GM12875 (cell line): ENCODE data around the gene SIK3.

Source experiments
- H3K4me3 ChIP-seq: one replicate; pipeline ENCODE4 v1.5.1; 2011; ENCODE audit warnings: low read depth, low read length, control low read depth
- TF ChIP-seq, protein P1 (sequence below): IDR thresholded peaks from 2 replicates; pipeline ENCODE4 v1.5.1; 2011; ENCODE audit warnings: low read depth, mild to moderate bottlenecking, control low read depth, inconsistent platforms, low read length, moderate library complexity, borderline replicate concordance; ENCODE audit not compliant: insufficient read depth

The SIK3 gene

DNA sequence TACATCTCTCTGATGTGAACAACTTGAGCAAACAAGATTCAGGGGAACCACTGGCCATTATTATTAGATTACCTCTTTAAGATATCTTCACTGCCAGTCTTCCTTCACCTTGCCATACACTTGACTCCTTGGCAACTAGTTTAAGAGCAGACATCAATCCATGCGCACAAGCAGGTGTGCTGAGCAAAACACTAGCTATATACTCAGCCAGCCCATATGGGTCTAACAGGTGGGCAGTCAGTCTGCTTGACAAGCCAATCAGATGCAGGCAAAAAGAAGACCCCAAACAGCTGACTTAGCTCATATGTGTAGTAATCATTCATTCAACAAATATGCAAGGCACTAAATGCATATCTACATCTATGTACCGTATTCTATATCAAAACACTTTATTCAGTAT lies 101.2 kb downstream of the SIK3 start:
- TF ChIP-seq, protein P1, sequence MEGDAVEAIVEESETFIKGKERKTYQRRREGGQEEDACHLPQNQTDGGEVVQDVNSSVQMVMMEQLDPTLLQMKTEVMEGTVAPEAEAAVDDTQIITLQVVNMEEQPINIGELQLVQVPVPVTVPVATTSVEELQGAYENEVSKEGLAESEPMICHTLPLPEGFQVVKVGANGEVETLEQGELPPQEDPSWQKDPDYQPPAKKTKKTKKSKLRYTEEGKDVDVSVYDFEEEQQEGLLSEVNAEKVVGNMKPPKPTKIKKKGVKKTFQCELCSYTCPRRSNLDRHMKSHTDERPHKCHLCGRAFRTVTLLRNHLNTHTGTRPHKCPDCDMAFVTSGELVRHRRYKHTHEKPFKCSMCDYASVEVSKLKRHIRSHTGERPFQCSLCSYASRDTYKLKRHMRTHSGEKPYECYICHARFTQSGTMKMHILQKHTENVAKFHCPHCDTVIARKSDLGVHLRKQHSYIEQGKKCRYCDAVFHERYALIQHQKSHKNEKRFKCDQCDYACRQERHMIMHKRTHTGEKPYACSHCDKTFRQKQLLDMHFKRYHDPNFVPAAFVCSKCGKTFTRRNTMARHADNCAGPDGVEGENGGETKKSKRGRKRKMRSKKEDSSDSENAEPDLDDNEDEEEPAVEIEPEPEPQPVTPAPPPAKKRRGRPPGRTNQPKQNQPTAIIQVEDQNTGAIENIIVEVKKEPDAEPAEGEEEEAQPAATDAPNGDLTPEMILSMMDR: no peak
- H3K4me3 ChIP-seq: no peak overlapping the region

DNA sequence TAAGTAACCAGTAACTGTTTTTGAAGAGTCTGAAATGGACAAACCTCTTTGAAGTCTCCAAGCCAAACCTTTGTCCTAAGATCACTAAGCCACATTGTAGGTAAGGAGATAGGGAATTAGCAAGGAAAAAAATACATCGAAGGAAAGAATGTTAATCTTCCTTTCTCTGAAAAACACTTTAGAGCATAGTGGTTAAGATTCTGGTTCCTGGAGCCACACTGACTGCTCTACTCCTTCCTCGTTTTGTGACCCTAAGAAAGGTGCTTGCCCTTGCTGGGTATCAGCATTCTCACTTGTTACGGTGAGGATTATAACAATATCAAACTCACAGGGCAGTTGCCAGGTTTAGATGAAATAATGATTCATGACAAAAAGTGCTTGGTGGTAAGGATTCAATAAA lies 104.0 kb downstream of the SIK3 start:
- TF ChIP-seq, protein P1: no peak
- H3K4me3 ChIP-seq: no peak overlapping the region

DNA sequence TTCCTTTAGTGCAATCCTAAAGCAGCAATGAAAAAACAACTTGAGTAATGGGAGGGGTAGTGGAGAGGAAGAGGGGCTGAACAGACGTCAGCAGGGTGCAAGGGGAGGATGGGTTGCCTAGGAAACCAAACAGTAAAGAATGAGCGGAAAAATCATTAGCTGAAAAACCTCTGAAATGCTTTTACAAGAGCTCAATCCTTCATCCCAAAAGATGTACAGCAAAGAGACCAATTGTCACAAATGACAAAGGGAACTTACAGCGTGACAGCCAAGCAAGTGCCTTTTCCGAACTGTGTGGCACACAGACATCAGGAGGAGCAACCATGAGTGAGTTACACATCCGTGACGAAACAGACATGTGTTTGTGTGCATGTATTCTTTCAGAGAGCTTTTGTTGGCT lies 104.6 kb downstream of the SIK3 start:
- no peak overlapping the region for H3K4me3 ChIP-seq
- TF ChIP-seq, protein P1: no peak

DNA sequence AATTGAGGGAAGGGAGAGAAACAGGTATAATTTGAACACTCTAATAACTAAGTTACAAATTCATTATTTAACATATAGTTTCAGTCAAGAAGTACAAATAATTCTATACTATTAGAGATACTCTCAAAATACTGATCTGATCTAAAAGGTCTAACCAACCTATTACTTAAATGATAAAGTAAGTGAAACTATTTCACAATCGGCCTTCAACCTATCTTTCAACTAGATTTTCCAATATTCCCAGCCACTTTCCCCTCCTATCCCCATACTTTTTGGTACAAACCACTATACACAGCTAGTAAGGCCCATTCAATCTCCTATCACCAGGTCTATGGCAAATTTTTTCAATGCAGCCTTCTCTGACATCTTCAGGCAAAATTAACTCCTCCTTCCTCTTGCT lies 106.7 kb downstream of the SIK3 start:
- TF ChIP-seq, protein P1: no peak
- H3K4me3 ChIP-seq: no peak overlapping the region

DNA sequence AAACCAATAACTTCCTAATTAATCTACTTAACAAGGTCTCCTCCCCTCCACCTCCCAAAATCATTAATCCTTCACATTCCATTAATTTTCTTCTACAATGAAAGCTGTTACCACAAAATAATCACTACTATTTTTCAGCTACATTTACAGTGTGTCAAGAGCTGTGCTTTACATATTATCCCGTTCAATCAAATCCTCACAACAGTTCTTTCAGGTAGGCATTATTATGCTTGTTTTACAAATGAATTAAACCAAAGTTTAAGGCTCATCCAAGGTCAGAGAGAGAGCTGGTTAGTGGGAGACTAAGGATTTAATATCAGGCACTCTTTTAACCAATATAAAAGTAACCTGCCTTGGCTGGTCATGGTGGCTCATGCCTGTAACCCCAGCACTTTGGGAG lies 107.4 kb downstream of the SIK3 start:
- H3K4me3 ChIP-seq: no peak overlapping the region
- TF ChIP-seq, protein P1: no peak

DNA sequence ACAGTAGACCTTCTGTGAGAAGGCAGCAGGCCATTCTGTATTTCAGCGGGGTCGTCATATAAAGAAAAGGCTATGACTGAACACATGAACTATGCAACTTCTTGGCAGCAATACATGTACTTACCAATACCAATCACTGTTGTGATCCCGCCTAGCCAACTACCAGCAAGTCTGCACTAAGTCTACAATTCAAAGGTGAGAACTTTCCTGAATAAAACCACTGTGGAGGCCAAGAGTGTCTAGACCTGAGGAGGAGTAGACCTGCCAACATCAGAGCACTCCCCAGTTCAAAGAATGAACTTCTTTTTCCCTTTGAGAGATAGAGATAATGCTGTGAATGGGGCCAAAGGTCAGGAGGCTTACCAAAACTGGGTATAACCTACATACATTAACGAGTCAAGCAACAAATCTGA lies 108.2 kb downstream of the SIK3 start:
- TF ChIP-seq, protein P1: no peak

DNA sequence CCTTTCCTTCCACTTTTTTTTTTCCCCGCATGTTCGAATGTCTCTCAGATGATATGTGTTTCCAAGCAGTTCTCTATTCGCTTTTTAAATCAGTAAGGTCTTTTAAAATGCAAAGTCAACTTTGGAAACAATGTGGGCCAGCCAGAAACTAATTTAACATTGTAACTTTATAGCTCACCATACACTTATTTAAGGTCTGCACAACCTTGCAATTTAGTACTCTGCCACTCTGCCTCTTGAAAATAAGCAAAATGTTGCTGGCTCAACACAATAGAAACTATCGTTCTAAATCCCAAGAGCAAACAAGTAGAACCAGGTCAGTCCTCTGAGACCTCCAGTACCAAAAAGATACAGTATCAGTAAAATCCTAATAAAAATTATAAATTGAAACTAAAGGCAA lies 109.0 kb downstream of the SIK3 start:
- H3K4me3 ChIP-seq: no peak overlapping the region
- TF ChIP-seq, protein P1: no peak

More for the DNA sequence above, 108.2 kb downstream of the SIK3 start:
- H3K4me3 ChIP-seq: no peak overlapping the region
